Lower lobe of right lung (tissue), 2 donors: Measurements from ENCODE around the gene PHLDA1. TPM values are rescaled to one million over a fixed set of nuclear protein-coding genes. Genes with fewer than 3 reads are reported as not detected.

Experiments
- ATAC-seq, 2 donors: fragments of 200-7000 bp; cut with Tn5 transposase; one replicate each; pipeline ENCODE4 v1.9.1; 2020 to 2022; ENCODE audit warnings: mild to moderate bottlenecking in 2 of 2, moderate library complexity in 2 of 2
- DNase-seq: peaks from one replicate; pipeline ENCODE4 v3.0.0-alpha.2; 2020
- H3K27ac ChIP-seq: fragments of 200-600 bp; one replicate; pipeline ENCODE4 v1.8.0; 2022
- H3K27me3 ChIP-seq: fragments of 200-600 bp; one replicate; pipeline ENCODE4 v1.8.0; 2022; ENCODE audit warnings: low read depth
- H3K36me3 ChIP-seq: fragments of 200-600 bp; one replicate; pipeline ENCODE4 v1.8.0; 2022; ENCODE audit warnings: mild to moderate bottlenecking
- H3K4me1 ChIP-seq: fragments of 200-600 bp; one replicate; pipeline ENCODE4 v1.8.0; 2022
- H3K4me3 ChIP-seq: fragments of 200-600 bp; one replicate; pipeline ENCODE4 v1.8.0; 2022; ENCODE audit warnings: mild to moderate bottlenecking
- H3K9me3 ChIP-seq: fragments of 200-600 bp; one replicate; pipeline ENCODE4 v1.8.0; 2022
- CTCF ChIP-seq: fragments of 200-600 bp; IDR thresholded peaks from one replicate; pipeline ENCODE4 v1.8.0; 2022; ENCODE audit warnings: antibody characterized with exemption, mild to moderate bottlenecking
- intact Hi-C: fragments of 100-400 bp; cut with DNase I; formaldehyde crosslinking; loops from one replicate; pipeline ENCODE4 v1.11.0; 2022
- total RNA-seq: library from RNA; stranded (reverse); fragmentation: NEBNext Ultra II Directional; extraction: Animal tissue kit (Norgen Biotek cat#: 25700); gene quantifications from one replicate; pipeline ENCODE4 v1.2.1, GENCODE V29; 2021
- donor health status: DM: no; HTN: yes; CAD: no; lungs with severe emphysema.

The PHLDA1 gene
- total RNA-seq, 1 donor from 2014 or later = 12.2 TPM

- H3K4me3 ChIP-seq = no peak overlapping the region
- TF ChIP-seq CTCF = no peak
- H3K4me1 ChIP-seq = no peaks in the 10 kb centered on the region
- H3K27ac ChIP-seq = no peak overlapping the region
- H3K27me3 ChIP-seq = no peaks in the 10 kb centered on the region
- no peak for DNase-seq
- no peaks in the 10 kb centered on the region for H3K9me3 ChIP-seq
- intact Hi-C loops = no loop called here
- peaks cover 68% of the 10 kb centered on the region for H3K36me3 ChIP-seq
- no peak for ATAC-seq
Observed at GRCh38 chr12:76047742-76048141, 16.2 kb upstream of the PHLDA1 start.

GRCh38 chr12:76047060-76047459 lies 15.5 kb upstream of the PHLDA1 start:
- Histone ChIP-seq H3K36me3 (peaks cover 61% of the 10 kb centered on the region), H3K4me1 (no peaks in the 10 kb centered on the region), H3K27ac (no peak overlapping the region), H3K9me3 (no peaks in the 10 kb centered on the region), H3K4me3 (no peak overlapping the region), H3K27me3 (no peaks in the 10 kb centered on the region)
- ATAC-seq (peak; percentile 35 to 59), DNase-seq (no peak)
- TF ChIP-seq CTCF = no peak
- intact Hi-C loops = no loop called here

GRCh38 chr12:76043377-76043776 lies 11.8 kb upstream of the PHLDA1 start:
- H3K9me3 ChIP-seq = no peaks in the 10 kb centered on the region
- no peaks in the 10 kb centered on the region for H3K4me1 ChIP-seq
- ATAC-seq (no peak), DNase-seq (no peak)
- intact Hi-C loops = no loop called here
- TF ChIP-seq CTCF = no peak
- H3K27ac ChIP-seq = no peak overlapping the region
- H3K36me3 ChIP-seq = peaks cover 24% of the 10 kb centered on the region
- no peaks in the 10 kb centered on the region for H3K27me3 ChIP-seq
- H3K4me3 ChIP-seq = no peak overlapping the region

- Histone ChIP-seq H3K36me3 (peaks cover 20% of the 10 kb centered on the region), H3K4me3 (no peak overlapping the region), H3K27ac (no peak overlapping the region), H3K4me1 (peaks cover 6% of the 10 kb centered on the region), H3K27me3 (no peaks in the 10 kb centered on the region), H3K9me3 (no peaks in the 10 kb centered on the region)
- no peak for DNase-seq
- TF ChIP-seq CTCF = no peak
- intact Hi-C loops = no loop called here
- ATAC-seq = no peak
Observed at GRCh38 chr12:76042147-76042546, 10.6 kb upstream of the PHLDA1 start.

- Histone ChIP-seq H3K36me3 (peaks cover 20% of the 10 kb centered on the region), H3K9me3 (no peaks in the 10 kb centered on the region), H3K27me3 (no peaks in the 10 kb centered on the region), H3K27ac (no peak overlapping the region), H3K4me1 (peaks cover 12% of the 10 kb centered on the region), H3K4me3 (no peak overlapping the region)
- no peak for DNase-seq
- TF ChIP-seq CTCF = no peak
- intact Hi-C loops = no loop called here
- peak in 1 of 2 donors; percentile 40 for ATAC-seq
Observed at GRCh38 chr12:76041406-76041805, 9.8 kb upstream of the PHLDA1 start.

- peaks cover 20% of the 10 kb centered on the region for H3K36me3 ChIP-seq
- ATAC-seq = no peak
- H3K9me3 ChIP-seq = no peaks in the 10 kb centered on the region
- TF ChIP-seq CTCF = no peak
- intact Hi-C loops = no loop called here
- H3K27ac ChIP-seq = no peak overlapping the region
- H3K4me1 ChIP-seq = peaks cover 12% of the 10 kb centered on the region
- H3K4me3 ChIP-seq = no peak overlapping the region
- no peaks in the 10 kb centered on the region for H3K27me3 ChIP-seq
- DNase-seq = no peak
Observed at GRCh38 chr12:76040461-76040860, 8.9 kb upstream of the PHLDA1 start.
